Cerebellar cortex (tissue), 1 donor: ENCODE measurements around the gene NDUFB6.

Experiments
- DNase-seq: peaks from one replicate; pipeline ENCODE4 v3.0.0-alpha.2; 2015; ENCODE audit warnings: low spot score

Gene NDUFB6

GRCh38 chr9:32518276-32518675 is 54.7 kb downstream of the NDUFB6 start:
- no peak for DNase-seq

GRCh38 chr9:32516241-32516640 is 56.7 kb downstream of the NDUFB6 start:
- no peak for DNase-seq

- no peak for DNase-seq
Observed at GRCh38 chr9:32508728-32509127, 64.2 kb downstream of the NDUFB6 start.

- DNase-seq = no peak
Observed at GRCh38 chr9:32503008-32503407, 70.0 kb downstream of the NDUFB6 start.
